Mesothelial cell of epicardium (in vitro differentiated cells): ENCODE data around the gene CCER1. TPM values are rescaled to one million over a fixed set of nuclear protein-coding genes. Genes with fewer than 3 reads are reported as not detected.
"Not testable (repeated sequence)": the region's sequence is repeated elsewhere in the genome, so short reads cannot be mapped to it uniquely, and the experiment has no call there.

Experiments used
- DNase-seq, 2 experiments: peaks; one replicate each; pipeline ENCODE4 v3.0.0; 2021; ENCODE audit warnings: low spot score in 2 of 2; ENCODE audit not compliant: unreplicated experiment in 2 of 2
- H3K27ac Mint-ChIP-seq: 2 replicates; pipeline ENCODE4 v1.8.0; 2021; ENCODE audit warnings: mixed read lengths
- H3K27me3 Mint-ChIP-seq: 2 replicates; pipeline ENCODE4 v1.8.0; 2021; ENCODE audit warnings: low read depth, mixed read lengths
- H3K36me3 Mint-ChIP-seq: 2 replicates; pipeline ENCODE4 v1.8.0; 2021; ENCODE audit warnings: mixed read lengths
- H3K4me1 Mint-ChIP-seq: 2 replicates; pipeline ENCODE4 v1.8.0; 2021; ENCODE audit warnings: mixed read lengths
- H3K4me3 Mint-ChIP-seq: 2 replicates; pipeline ENCODE4 v1.8.0; 2021; ENCODE audit warnings: mild to moderate bottlenecking, moderate library complexity, mixed read lengths
- H3K9me3 Mint-ChIP-seq: 2 replicates; pipeline ENCODE4 v1.8.0; 2021; ENCODE audit warnings: mixed read lengths
- CTCF ChIP-seq: fragments of 200-600 bp; sonication (generic); IDR thresholded peaks from one replicate; pipeline ENCODE4 v1.5.0; 2021; ENCODE audit warnings: antibody characterized with exemption; ENCODE audit not compliant: unreplicated experiment
- total RNA-seq: library from RNA; stranded (reverse); gene quantifications from 3 replicates; pipeline ENCODE4 v1.2.1, GENCODE V29; 2021

CCER1 gene
- total RNA-seq, 1 donor from 2014 or later, result not detected

- peak overlapping the region; percentile 85 for H3K27ac Mint-ChIP-seq
- peak overlapping the region; percentile 5 for H3K4me3 Mint-ChIP-seq
- no peak for DNase-seq
- no peak for TF ChIP-seq CTCF
- H3K9me3 Mint-ChIP-seq, result peaks cover 22% of the 10 kb centered on the region
- H3K27me3 Mint-ChIP-seq, result no peaks in the 10 kb centered on the region
- H3K4me1 Mint-ChIP-seq, result peaks cover 26% of the 10 kb centered on the region
- peaks cover 10% of the 10 kb centered on the region for H3K36me3 Mint-ChIP-seq
These were observed 40.0 kb upstream of the CCER1 start for GRCh38 chr12:90995010-90995409.

GRCh38 chr12:90991952-90992465 is 37.0 kb upstream of the CCER1 start:
- Mint-ChIP-seq H3K4me1 (peaks cover 23% of the 10 kb centered on the region), H3K4me3 (no peak overlapping the region), H3K27me3 (no peaks in the 10 kb centered on the region), H3K9me3 (peaks cover 43% of the 10 kb centered on the region), H3K27ac (no peak overlapping the region), H3K36me3 (peaks cover 17% of the 10 kb centered on the region)
- no peak for TF ChIP-seq CTCF
- no peak for DNase-seq

GRCh38 chr12:90990611-90991010 is 35.6 kb upstream of the CCER1 start:
- H3K27ac Mint-ChIP-seq, result no peak overlapping the region
- peaks cover 18% of the 10 kb centered on the region for H3K36me3 Mint-ChIP-seq
- no peak for DNase-seq
- H3K27me3 Mint-ChIP-seq, result no peaks in the 10 kb centered on the region
- H3K4me3 Mint-ChIP-seq, result no peak overlapping the region
- H3K4me1 Mint-ChIP-seq, result peaks cover 18% of the 10 kb centered on the region
- H3K9me3 Mint-ChIP-seq, result peaks cover 52% of the 10 kb centered on the region
- TF ChIP-seq CTCF, result no peak

GRCh38 chr12:90989686-90990111 is 34.7 kb upstream of the CCER1 start:
- peaks cover 8% of the 10 kb centered on the region for H3K4me1 Mint-ChIP-seq
- no peaks in the 10 kb centered on the region for H3K27me3 Mint-ChIP-seq
- peaks cover 18% of the 10 kb centered on the region for H3K36me3 Mint-ChIP-seq
- no peak overlapping the region for H3K4me3 Mint-ChIP-seq
- peaks cover 52% of the 10 kb centered on the region for H3K9me3 Mint-ChIP-seq
- no peak for TF ChIP-seq CTCF
- no peak overlapping the region for H3K27ac Mint-ChIP-seq
- no peak for DNase-seq

- H3K9me3 Mint-ChIP-seq, result peaks cover 52% of the 10 kb centered on the region
- H3K4me1 Mint-ChIP-seq, result no peaks in the 10 kb centered on the region
- H3K4me3 Mint-ChIP-seq, result no peak overlapping the region
- TF ChIP-seq CTCF, result peak; percentile 46
- H3K27ac Mint-ChIP-seq, result no peak overlapping the region
- no peaks in the 10 kb centered on the region for H3K27me3 Mint-ChIP-seq
- DNase-seq, result no peak
- H3K36me3 Mint-ChIP-seq, result peaks cover 18% of the 10 kb centered on the region
These were observed 32.5 kb upstream of the CCER1 start for GRCh38 chr12:90987520-90987919.

GRCh38 chr12:90987101-90987500 is 32.1 kb upstream of the CCER1 start:
- peaks cover 14% of the 10 kb centered on the region for H3K36me3 Mint-ChIP-seq
- H3K4me1 Mint-ChIP-seq, result no peaks in the 10 kb centered on the region
- H3K4me3 Mint-ChIP-seq, result no peak overlapping the region
- peaks cover 50% of the 10 kb centered on the region for H3K9me3 Mint-ChIP-seq
- H3K27me3 Mint-ChIP-seq, result no peaks in the 10 kb centered on the region
- TF ChIP-seq CTCF, result no peak
- H3K27ac Mint-ChIP-seq, result no peak overlapping the region
- DNase-seq, result no peak

GRCh38 chr12:90985331-90985730 is 30.4 kb upstream of the CCER1 start:
- H3K4me1 Mint-ChIP-seq, H3K27me3 Mint-ChIP-seq, H3K4me3 Mint-ChIP-seq, H3K27ac Mint-ChIP-seq, H3K36me3 Mint-ChIP-seq, DNase-seq: not testable (repeated sequence)
- peaks cover 36% of the 10 kb centered on the region for H3K9me3 Mint-ChIP-seq
